ENCODE results near the gene SPIRE1.
"Not testable (repeated sequence)": the region's sequence is repeated elsewhere in the genome, so short reads cannot be mapped to it uniquely, and the experiment has no call there.

SPIRE1 gene

GRCh38 chr18:12481915-12482314, 176.0 kb downstream of the SPIRE1 start:
- DNase-seq = not testable (repeated sequence)

GRCh38 chr18:12479982-12480381, 177.9 kb downstream of the SPIRE1 start:
- DNase-seq = no peak

- no peak for DNase-seq
These were observed 178.4 kb downstream of the SPIRE1 start for GRCh38 chr18:12479536-12479935.

- DNase-seq = no peak
These were observed 179.4 kb downstream of the SPIRE1 start for GRCh38 chr18:12478269-12479047.

DNA sequence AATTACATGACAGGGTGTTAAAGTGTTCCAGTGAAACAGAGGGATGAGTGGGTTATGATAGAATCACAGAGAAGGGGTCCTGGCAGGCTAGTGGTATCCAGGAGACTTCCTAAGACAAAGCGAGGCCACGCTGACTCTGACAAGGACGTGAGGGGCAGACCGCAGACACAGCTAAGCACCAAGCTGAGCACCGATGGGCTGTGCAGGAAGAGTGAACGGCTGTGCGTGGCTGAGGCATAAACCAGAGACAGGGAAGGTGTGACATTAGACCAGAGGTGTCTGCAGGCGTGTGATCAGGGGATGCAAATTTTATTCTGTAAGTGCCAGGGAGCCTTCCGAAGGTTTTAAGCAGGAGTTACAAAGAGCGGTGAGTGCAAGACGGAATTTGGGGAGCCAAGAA, 180.3 kb downstream of the SPIRE1 start:
- DNase-seq = no peak

- DNase-seq = no peak
These were observed 181.0 kb downstream of the SPIRE1 start for GRCh38 chr18:12476955-12477354.

DNA sequence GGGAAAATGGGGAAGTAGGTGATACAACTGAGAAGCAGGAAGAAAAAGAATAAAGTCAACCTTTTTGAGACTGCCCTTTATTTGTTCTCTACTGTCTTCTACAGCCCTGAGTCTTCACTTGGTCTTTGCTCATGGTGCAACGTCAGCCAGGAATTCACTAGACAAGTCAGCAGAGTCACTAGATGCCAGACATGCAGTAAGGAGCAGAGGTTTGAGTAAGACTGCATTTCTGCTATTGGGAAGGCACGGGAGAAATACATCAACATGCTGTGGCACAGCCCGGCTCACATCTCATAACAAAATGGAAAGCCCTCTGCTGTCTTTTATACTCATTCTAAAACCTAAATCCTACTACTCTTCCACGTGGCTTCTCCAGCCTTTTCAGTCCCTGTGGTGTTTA, 183.0 kb downstream of the SPIRE1 start:
- DNase-seq = no peak

DNA sequence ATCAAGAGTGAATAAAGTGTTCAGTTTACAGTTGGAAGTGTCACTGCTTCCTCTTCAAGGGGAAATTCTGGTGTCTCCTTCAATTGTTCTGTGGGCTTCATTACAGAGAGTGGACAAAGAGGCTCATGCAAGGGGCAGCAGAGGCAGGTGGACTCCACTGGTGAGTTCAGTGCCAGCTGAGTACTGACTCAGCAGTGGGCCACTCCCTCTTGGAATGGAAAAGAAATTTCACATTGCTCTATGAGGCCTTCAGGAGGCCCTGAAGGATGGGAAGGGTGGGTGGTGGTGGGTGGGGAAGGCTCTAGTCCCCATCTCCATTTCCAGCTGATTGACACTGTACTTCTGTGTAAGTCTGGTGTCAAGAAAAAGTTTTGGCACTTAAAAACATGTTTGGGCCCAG, 183.8 kb downstream of the SPIRE1 start:
- DNase-seq = no peak

DNA sequence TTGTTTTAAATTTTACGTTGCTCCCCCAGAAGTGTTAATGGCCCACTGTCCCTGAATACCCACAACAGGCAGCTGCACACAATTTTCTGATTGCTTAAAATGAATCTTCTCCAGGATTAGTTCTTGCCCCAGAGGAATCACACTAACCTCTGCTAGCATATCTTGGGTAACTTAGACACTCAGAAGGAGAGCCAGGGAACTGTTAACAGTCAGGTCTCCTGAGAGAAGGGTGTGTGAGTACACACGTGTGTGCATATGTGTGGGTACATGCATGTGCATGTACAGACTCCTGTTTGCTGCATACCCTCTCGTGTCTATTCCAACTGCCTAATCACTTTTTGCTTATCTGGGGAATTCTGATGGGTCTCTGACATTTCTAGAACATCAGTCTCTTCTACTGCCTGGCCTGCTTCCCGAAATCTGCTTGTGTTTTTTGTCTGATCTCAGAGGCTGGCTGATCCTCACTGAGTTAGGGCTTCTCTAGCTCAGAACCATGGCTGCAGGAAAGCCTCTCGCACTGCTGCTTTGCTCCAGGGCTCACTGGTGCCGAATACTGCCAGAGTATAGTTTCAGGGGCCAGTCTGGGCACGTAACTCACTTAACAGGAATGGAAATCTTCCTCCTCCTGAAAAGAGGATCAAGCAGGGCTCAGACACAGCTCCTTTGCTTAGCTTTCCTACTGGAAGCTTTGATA, 187.4 kb downstream of the SPIRE1 start:
- peak; percentile 43 for DNase-seq

- DNase-seq = no peak
These were observed 189.5 kb downstream of the SPIRE1 start for GRCh38 chr18:12468445-12468844.

- DNase-seq = no peak
These were observed 193.2 kb downstream of the SPIRE1 start for GRCh38 chr18:12464731-12465130.

GRCh38 chr18:12463191-12463590, 194.7 kb downstream of the SPIRE1 start:
- DNase-seq = no peak

DNA sequence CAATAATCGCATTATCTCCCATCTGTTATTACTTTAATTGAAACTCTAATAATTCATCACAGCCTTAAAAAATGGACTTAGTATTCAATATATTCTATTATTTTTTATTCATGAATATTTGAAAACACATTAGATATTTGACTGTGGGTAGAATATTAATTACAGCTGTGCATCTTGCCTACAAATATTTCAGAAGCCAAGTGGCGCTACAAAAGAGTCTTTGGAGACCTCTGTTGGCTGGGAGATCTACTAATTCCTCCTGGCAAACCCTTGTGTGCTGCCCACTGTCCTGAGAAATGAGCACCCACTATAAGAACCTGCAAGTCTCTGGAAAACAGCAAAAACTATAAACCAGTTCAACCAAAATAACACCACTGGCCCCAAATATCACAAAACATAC, 195.7 kb downstream of the SPIRE1 start:
- no peak for DNase-seq

GRCh38 chr18:12461326-12461725, 196.6 kb downstream of the SPIRE1 start:
- no peak for DNase-seq

DNA sequence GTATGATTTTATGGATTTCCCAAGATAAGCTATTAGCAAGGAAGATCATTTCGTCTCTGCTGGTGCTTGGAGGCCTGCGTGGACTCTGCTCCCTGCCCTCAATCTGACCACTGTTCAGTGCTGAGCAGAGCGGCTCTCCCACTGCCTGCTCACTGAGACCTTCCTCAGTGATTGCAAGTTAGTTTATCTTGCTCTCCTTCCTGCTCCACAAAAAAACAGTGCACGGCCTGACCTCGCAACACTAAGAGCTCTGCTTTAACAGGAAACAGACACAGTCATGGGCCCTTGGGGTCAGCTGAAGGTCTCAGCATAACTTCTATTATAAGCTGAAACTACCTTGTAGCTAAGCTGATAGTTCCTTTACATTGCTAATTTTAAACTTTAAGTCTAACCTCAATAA, 197.0 kb downstream of the SPIRE1 start:
- no peak for DNase-seq

GRCh38 chr18:12458771-12459170, 199.1 kb downstream of the SPIRE1 start:
- DNase-seq = no peak

- DNase-seq = peak; percentile 96
These were observed 201.5 kb downstream of the SPIRE1 start for GRCh38 chr18:12456441-12456840.

- DNase-seq = no peak
These were observed 202.4 kb downstream of the SPIRE1 start for GRCh38 chr18:12455496-12455895.

DNA sequence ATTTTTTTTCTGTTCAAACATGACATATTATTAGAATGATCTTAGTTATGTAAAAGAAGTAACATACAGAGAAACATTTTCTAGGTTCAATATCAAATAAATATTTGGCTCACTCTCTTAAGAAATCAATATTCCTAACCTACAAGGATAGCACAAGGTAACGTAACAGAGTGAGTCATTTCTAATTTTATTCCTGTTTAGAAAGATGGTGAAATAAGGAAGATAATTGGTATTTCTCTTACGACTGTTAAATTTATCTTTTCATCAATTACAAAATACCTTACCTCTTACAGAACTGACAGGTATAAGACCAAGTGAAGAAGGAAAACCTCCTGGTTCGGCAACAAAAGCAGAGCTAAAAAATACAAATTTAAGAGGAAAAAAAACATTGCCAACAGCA, 205.1 kb downstream of the SPIRE1 start:
- DNase-seq = no peak

DNA sequence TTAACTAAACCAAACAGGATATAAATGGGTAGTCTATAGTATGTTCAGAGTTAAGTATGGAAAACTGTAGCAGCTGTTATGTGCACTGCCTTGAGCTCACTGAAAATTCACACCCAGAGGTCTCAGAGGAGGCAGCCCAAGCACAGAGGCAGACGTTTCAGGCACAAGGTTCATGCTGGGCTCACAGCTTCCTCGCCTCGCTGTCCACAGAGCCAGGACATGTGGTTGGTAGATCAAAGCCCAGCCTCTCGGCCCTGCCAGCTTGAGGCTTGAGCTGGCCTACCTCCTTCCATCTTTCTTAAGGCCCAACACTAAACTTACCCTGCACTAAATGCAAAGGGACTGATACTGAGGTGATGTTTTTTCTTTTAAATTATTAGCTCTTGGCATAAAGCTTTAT, 206.5 kb downstream of the SPIRE1 start:
- no peak for DNase-seq

DNA sequence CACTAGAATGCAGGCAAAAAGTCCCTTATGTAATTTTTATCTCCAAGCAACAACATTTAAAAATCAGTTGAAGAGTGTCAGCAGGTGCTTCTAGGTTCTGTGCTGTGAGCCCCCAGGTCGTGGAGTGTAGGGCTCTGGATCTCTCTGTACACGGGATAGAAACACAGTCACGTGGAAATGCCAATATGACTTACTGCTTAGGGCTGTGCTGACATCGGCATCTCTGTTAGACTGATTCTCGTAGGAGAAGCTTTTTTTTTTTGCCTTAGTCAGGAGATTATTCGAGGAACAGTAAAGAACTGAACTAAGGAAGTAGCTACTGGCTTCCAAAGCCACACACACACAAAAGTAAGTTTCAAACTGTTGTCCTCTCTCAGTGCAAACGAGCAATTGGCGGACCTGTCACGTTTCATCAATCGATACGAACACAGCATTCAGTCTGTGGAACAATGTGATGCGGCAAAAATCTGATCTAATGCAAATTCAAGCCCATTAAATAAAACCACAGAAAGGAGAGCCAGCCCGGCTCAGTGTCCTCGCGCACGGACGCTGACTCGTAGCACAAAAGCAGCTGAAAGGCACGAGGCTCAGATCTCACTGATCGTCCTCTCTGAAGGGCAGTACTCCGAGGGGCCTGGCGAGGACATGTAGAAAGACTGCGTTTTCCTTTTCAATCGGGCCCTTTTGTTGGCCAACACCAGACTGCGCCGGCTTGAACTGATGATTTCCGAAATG, 208.7 kb downstream of the SPIRE1 start:
- no peak for DNase-seq

- DNase-seq = no peak
These were observed 212.4 kb downstream of the SPIRE1 start for GRCh38 chr18:12445554-12445953.

DNA sequence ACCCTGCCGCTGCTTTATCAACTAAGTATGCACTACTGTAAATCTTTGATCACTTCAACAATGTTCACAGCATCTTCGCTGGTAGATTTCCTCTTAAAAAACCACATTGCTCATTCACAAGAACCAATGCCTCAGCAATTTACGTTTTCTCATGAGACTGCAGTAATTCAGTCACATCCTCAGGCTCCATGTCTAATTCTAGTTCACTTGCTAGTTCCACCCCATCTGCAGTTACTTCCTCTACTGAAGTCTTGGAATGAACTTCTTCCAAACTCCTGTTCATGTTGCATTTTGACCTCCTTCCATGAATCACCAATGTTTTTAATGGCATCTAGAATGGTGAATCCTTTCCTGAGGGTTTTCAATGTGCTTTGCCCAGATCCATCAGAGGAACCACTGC, 214.4 kb downstream of the SPIRE1 start:
- no peak for DNase-seq

DNA sequence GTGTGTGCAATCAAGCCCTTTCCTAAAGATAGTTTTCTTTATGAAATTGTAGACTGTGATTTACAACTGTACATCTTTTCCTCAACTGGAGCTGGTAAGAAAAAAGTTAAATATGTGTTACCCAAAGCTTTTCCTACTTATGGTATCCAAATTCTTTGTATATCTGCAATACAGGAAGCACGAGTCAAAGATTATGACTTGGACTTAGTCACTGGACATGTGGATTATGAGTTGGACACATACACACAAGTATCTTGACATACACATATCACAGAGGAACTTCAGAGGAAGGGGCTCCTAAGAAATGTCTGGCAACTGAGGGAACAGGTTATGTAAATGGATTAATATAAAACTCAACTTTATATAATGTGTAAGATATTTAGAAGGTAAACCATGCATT, 215.0 kb downstream of the SPIRE1 start:
- no peak for DNase-seq
